B cell (primary cell): Measurements from ENCODE around the gene SMIM26. TPM values are rescaled to one million over a fixed set of nuclear protein-coding genes. Genes with fewer than 3 reads are reported as not detected.

Experiments
- ATAC-seq: fragments of 200-7000 bp; cut with Tn5 transposase; one replicate; pipeline ENCODE4 v1.10.0; 2021; ENCODE audit warnings: low read depth, mild to moderate bottlenecking, moderate number of reproducible peaks, moderate library complexity
- CTCF ChIA-PET: fragments of 350-600 bp; sonication (Branson Sonifier 250); formaldehyde crosslinking; loops from one replicate; lab custom pipeline; 2021; ENCODE audit warnings: antibody characterized with exemption, inconsistent platforms; lab: Charles Lee
- POLR2A ChIA-PET: fragments of 350-600 bp; sonication (Branson Sonifier 250); formaldehyde crosslinking; loops from one replicate; lab custom pipeline; 2021; ENCODE audit warnings: antibody characterized with exemption; lab: Charles Lee
- DNase-seq: peaks from one replicate; pipeline ENCODE4 v3.0.0; 2013
- H2AFZ ChIP-seq: 2 replicates; pipeline ENCODE4 v1.6.1; 2012; ENCODE audit warnings: mild to moderate bottlenecking, low read depth, low read length; ENCODE audit not compliant: insufficient read depth, poor library complexity, severe bottlenecking
- H3K27ac ChIP-seq, 2 donors: 1 replicate in 1 of 2; 2 replicates in 1 of 2; pipeline ENCODE4 v1.5.1; 2012 to 2013; ENCODE audit warnings: low read length in 2 of 2, mild to moderate bottlenecking in 2 of 2, moderate library complexity in 1 of 2
- H3K27me3 ChIP-seq, 4 experiments: fragments of 200-600 bp in 1 of 4; sonication (generic) in 1 of 4; replicated peaks in 1 of 4; 1 replicate in 2 of 4; 2 replicates in 2 of 4; pipeline versions ENCODE4 v1.6.1 to v1.7.0; 2013 to 2016; ENCODE audit warnings: low read length in 3 of 4, mild to moderate bottlenecking in 2 of 4, mixed read lengths in 1 of 4, moderate library complexity in 1 of 4; ENCODE audit not compliant: insufficient read depth in 4 of 4, control insufficient read depth in 3 of 4; ENCODE audit errors: control extremely low read depth in 1 of 4
- H3K36me3 ChIP-seq, 2 experiments: replicated peaks in 1 of 2; 1 replicate in 1 of 2; 2 replicates in 1 of 2; pipeline versions ENCODE4 v1.6.1 to v1.7.1; 2013; ENCODE audit warnings: low read length in 1 of 2; ENCODE audit not compliant: insufficient read depth in 2 of 2, control insufficient read depth in 1 of 2; ENCODE audit errors: control extremely low read depth in 1 of 2, extremely low read depth in 1 of 2
- H3K4me1 ChIP-seq, 2 donors: fragments of 200-600 bp in 1 of 2; sonication (generic) in 1 of 2; 1 replicate in 1 of 2; 2 replicates in 1 of 2; pipeline versions ENCODE4 v1.5.1 to v1.6.1; 2013 to 2017; ENCODE audit warnings: low read length in 2 of 2; ENCODE audit not compliant: control insufficient read depth in 2 of 2, insufficient read depth in 2 of 2
- H3K4me2 ChIP-seq: replicated peaks from 2 replicates; pipeline ENCODE3; 2012; ENCODE audit warnings: mild to moderate bottlenecking, low read depth, low read length; ENCODE audit not compliant: poor library complexity, severe bottlenecking
- H3K4me3 ChIP-seq, 5 experiments: fragments of 200-600 bp in 1 of 5; sonication (generic) in 1 of 5; 1 replicate in 3 of 5; 2 replicates in 2 of 5; pipeline versions ENCODE4 v1.5.1 to v1.7.0; 2011 to 2016; ENCODE audit warnings: low read length in 4 of 5, mild to moderate bottlenecking in 4 of 5, low read depth in 2 of 5, control low read depth in 1 of 5, moderate library complexity in 1 of 5; ENCODE audit not compliant: insufficient read depth in 1 of 5; ENCODE audit errors: control extremely low read depth in 1 of 5, extremely low read depth in 1 of 5
- H3K79me2 ChIP-seq: fragments of 200-600 bp; sonication (generic); one replicate; pipeline ENCODE4 v1.6.0; 2016; ENCODE audit warnings: low read length; ENCODE audit not compliant: control insufficient read depth, insufficient read depth
- H3K9ac ChIP-seq: fragments of 200-600 bp; sonication (generic); 2 replicates; pipeline ENCODE4 v1.6.1; 2017; ENCODE audit warnings: mild to moderate bottlenecking, low read length, moderate library complexity
- H3K9me3 ChIP-seq, 3 donors: one replicate each; pipeline versions ENCODE4 v1.6.1 to v1.7.1; 2013; ENCODE audit warnings: low read length in 2 of 3; ENCODE audit not compliant: control insufficient read depth in 2 of 3, insufficient read depth in 1 of 3; ENCODE audit errors: control extremely low read depth in 1 of 3
- H4K20me1 ChIP-seq: 2 replicates; pipeline ENCODE4 v1.6.0; 2012; ENCODE audit warnings: mild to moderate bottlenecking, low read length; ENCODE audit not compliant: insufficient read depth, control insufficient read depth, poor library complexity, severe bottlenecking
- H3K27ac Mint-ChIP-seq: one replicate; pipeline ENCODE4 v1.8.0; 2021; ENCODE audit warnings: mixed read lengths
- H3K27me3 Mint-ChIP-seq: one replicate; pipeline ENCODE4 v1.8.0; 2021; ENCODE audit warnings: mixed read lengths
- H3K4me1 Mint-ChIP-seq: one replicate; pipeline ENCODE4 v1.8.0; 2021; ENCODE audit warnings: mixed read lengths
- H3K4me3 Mint-ChIP-seq: one replicate; pipeline ENCODE4 v1.8.0; 2021; ENCODE audit warnings: mixed read lengths
- H3K9me3 Mint-ChIP-seq: one replicate; pipeline ENCODE4 v1.8.0; 2022; ENCODE audit warnings: mixed read lengths; ENCODE audit not compliant: insufficient read depth
- CTCF ChIP-seq: fragments of 200-600 bp; IDR thresholded peaks from one replicate; pipeline ENCODE4 v1.8.0; 2022; ENCODE audit warnings: antibody characterized with exemption, mild to moderate bottlenecking
- EZH2 ChIP-seq: IDR thresholded peaks from 2 replicates; pipeline ENCODE4 v1.6.1; 2012; ENCODE audit warnings: borderline replicate concordance, low read depth, mild to moderate bottlenecking, moderate library complexity, low read length; ENCODE audit not compliant: insufficient read depth, poor library complexity, severe bottlenecking
- WGBS: methylation state at CpG from one replicate; pipeline ENCODE4 v1.1.5; 2013; ENCODE audit warnings: missing lambda C conversion rate; ENCODE audit not compliant: insufficient coverage; 5-methylcytosine and 5-hydroxymethylcytosine counted together
- intact Hi-C: fragments of 100-400 bp; cut with micrococcal nuclease; formaldehyde crosslinking; loops from one replicate; pipeline ENCODE4 v1.10.0; 2022
- polyA plus RNA-seq: library from polyadenylated mRNA; depleted of rRNA; stranded (reverse); fragments of >200 nt; gene quantifications from 2 replicates; pipeline ENCODE4 v1.2.3, GENCODE V29; 2012
- total RNA-seq, 2 donors: library from RNA; stranded (reverse); fragments of 120-200 nt in 1 of 2; gene quantifications; 1 replicate in 1 of 2; 2 replicates in 1 of 2; pipeline versions ENCODE4 v1.2.3 to v1.2.4, GENCODE V29; 2013 to 2022

SMIM26 gene
- total and polyA plus RNA-seq, 2 donors (not counting 1 experiment from before 2014, with no cell fraction given) = 47.7 to 100 TPM

- Mint-ChIP-seq H3K27me3 (no peaks in the 10 kb centered on the region), H3K9me3 (no peaks in the 10 kb centered on the region), H3K4me1 (no peaks in the 10 kb centered on the region), H3K27ac (no peak overlapping the region), H3K4me3 (no peak overlapping the region)
- Histone ChIP-seq H3K36me3 (peaks cover 0 to 3% of the 10 kb centered on the region in 2 experiments), H3K9me3 (no peaks in the 10 kb centered on the region), H4K20me1 (no peaks in the 10 kb centered on the region), H3K4me1 (no peaks in the 10 kb centered on the region), H3K27ac (no peak overlapping the region), H3K79me2 (no peaks in the 10 kb centered on the region), H3K9ac (no peak overlapping the region), H2AFZ (no peak overlapping the region), H3K27me3 (no peaks in the 10 kb centered on the region), H3K4me3 (no peak overlapping the region), H3K4me2 (no peak overlapping the region)
- no peak for TF ChIP-seq CTCF
- TF ChIP-seq EZH2 = no peak
- ATAC-seq = no peak
- intact Hi-C loops = no loop called here
- DNase-seq = no peak
- CTCF ChIA-PET = no interaction called here
- POLR2A ChIA-PET = no interaction called here
- WGBS = 100% methylated on average over 1 of the region's 8 CpGs
Observed at GRCh38 chr20:18611492-18611891, 44.3 kb downstream of the SMIM26 start.

GRCh38 chr20:18613553-18613952 is 46.3 kb downstream of the SMIM26 start:
- TF ChIP-seq CTCF (no peak), EZH2 (no peak)
- H3K36me3 ChIP-seq = peaks cover 0 to 3% of the 10 kb centered on the region in 2 experiments
- no peak overlapping the region for H3K4me3 ChIP-seq
- no peak overlapping the region for H2AFZ ChIP-seq
- no peak for DNase-seq
- H3K27ac ChIP-seq = no peak overlapping the region
- no peaks in the 10 kb centered on the region for H3K9me3 ChIP-seq
- ATAC-seq = no peak
- intact Hi-C loops = no loop called here
- CTCF ChIA-PET = no interaction called here
- no peaks in the 10 kb centered on the region for H3K27me3 Mint-ChIP-seq
- no peaks in the 10 kb centered on the region for H3K4me1 Mint-ChIP-seq
- no peak overlapping the region for H3K27ac Mint-ChIP-seq
- H3K9me3 Mint-ChIP-seq = no peaks in the 10 kb centered on the region
- H3K9ac ChIP-seq = no peak overlapping the region
- POLR2A ChIA-PET = no interaction called here
- H4K20me1 ChIP-seq = no peaks in the 10 kb centered on the region
- H3K4me3 Mint-ChIP-seq = no peak overlapping the region
- H3K4me1 ChIP-seq = no peaks in the 10 kb centered on the region
- H3K4me2 ChIP-seq = no peak overlapping the region
- no peaks in the 10 kb centered on the region for H3K79me2 ChIP-seq
- no peaks in the 10 kb centered on the region for H3K27me3 ChIP-seq
- 100% methylated on average over 1 of the region's 2 CpGs for WGBS
